Stimulated activated CD4-positive, alpha-beta T cell treated with anti-CD3 and anti-CD28 coated beads, Interleukin-12 subunit alpha, Interleukin-12 subunit beta, amount 100 ng/mL, for 4 hours (primary cell): Measurements from ENCODE around the gene MARCHF9.
"Not testable (repeated sequence)": the region's sequence is repeated elsewhere in the genome, so short reads cannot be mapped to it uniquely, and the experiment has no call there.

ENCODE experiments used
- DNase-seq: peaks from one replicate; pipeline ENCODE4 v3.0.0-alpha.2; 2020

The MARCHF9 gene

DNA sequence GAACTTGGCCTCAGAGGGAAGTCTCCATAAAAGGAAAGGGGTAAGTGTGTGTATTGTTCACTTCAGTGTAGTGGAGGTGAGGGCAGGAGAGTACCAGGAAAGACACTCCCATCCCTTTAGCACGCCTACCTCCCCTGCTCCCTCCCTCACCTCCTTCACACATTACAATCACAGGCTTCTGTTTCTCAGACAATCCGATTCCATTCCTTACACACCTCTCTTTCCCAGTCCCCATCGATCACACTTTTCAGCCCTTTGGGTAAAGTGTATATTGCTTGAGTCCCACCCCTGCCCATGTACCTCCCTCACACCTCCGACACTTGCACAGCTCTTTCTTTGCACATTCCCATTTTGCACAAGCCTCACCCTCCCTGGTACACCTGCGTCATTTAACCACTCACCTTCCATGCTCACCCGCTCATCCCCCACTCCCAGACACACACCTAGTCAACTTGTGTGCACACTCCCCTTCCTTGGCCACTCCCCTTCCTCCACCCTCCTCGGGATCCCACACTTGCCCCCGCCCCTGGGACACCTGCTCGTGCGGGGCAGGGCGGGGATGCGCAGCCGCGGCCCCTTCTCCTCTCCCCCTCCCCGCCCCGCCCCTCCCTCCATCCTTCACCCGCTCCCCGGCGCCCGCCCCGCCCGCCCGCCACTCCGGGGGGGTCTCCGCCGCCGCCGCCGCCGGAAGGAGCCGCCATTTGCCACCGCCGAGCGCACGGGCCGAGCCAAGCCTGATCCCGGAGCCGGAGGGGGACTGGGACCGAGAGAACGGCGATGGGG is at the start of gene MARCHF9:
Gene MARCHF9 (plus strand): TSS at position 693 of the 783 bp plus-strand sequence. CDS start 426 bp downstream, outside the sequence.
- DNase-seq = peak; percentile 83

DNA sequence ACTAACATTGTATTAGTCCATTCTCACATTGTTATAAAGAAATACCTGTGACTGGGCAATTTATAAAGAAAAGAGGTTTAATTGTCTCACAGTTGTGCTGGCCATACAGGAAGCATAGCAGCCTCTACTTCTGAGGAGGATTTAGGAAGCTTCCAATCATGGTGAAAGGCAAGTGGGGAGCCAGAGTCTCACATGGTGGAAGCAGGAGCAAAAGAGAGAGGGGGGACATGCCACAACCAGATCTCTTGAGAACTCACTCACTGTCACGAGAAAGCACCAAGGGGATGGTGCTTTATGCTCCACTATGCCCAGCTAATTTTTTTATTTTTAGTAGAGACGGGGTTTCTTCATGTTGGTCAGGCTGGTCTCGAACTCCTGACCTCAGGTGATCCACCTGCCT is 47.7 kb upstream of the MARCHF9 start:
- no peak for DNase-seq

GRCh38 chr12:57708296-57708695 is 46.6 kb upstream of the MARCHF9 start:
- DNase-seq = no peak

DNA sequence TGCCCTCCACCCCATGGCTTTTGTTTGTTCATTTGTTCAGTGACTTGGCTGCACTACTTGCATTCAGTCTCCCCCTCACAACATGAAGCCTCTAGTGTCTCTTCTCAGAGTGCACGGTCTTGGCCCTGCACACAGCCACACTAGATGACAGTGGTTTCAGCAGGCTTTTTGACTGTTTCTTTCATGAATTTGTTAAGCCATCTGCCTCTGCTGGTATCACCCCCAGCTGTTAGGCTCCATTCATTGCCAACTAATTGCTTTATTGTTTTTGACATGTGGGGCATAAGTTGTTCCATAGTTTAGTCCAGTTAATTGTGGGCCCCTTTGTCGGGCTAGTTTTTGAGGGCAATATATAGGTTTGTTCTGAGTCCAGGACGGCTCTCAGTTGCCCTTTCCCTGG is 42.2 kb upstream of the MARCHF9 start:
- no peak for DNase-seq

GRCh38 chr12:57713209-57713608 is 41.7 kb upstream of the MARCHF9 start:
- no peak for DNase-seq

- DNase-seq = not testable (repeated sequence)
These were observed 39.7 kb upstream of the MARCHF9 start for GRCh38 chr12:57715036-57715748.

GRCh38 chr12:57715786-57716185 is 39.1 kb upstream of the MARCHF9 start:
- DNase-seq = no peak

DNA sequence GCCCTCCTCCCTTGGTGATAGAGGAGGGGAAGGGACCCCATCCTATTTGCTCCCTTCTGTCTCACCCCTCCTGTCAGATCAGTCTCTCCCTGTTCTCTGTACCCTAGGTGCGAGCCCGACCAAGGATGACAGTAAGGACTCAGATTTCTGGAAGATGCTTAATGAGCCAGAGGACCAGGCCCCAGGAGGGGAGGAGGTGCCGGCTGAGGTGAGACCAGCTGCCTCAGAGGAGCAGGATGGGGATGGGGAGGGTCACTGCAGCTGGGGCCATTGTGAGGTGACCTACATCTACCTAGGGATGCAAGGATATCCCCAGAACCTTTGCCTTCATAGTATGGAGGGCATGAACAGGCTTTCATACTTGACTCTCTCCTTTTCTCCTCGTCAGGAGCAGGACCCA is 38.6 kb upstream of the MARCHF9 start:
- DNase-seq = no peak

DNA sequence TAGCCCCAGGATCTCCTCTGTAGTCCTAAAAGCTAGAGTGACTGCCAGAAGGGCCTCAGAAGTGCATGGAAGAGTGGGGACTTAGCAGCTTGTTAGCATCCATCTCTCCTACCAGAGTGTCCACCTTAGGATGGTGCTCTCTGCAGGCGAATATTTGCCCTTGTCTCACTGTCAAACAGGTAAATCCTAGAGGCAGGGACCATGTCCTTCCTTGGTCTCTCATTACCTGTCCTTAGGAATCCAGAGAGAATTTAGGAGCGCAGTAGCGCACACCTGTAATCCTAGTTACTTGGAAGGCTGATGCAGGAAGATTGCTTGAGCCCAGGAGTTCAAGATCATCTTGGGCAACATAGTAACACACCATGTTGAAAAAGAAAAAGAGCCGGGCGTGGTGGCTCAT is 37.8 kb upstream of the MARCHF9 start:
- no peak for DNase-seq

GRCh38 chr12:57717846-57718640 is 36.9 kb upstream of the MARCHF9 start:
- DNase-seq = no peak

DNA sequence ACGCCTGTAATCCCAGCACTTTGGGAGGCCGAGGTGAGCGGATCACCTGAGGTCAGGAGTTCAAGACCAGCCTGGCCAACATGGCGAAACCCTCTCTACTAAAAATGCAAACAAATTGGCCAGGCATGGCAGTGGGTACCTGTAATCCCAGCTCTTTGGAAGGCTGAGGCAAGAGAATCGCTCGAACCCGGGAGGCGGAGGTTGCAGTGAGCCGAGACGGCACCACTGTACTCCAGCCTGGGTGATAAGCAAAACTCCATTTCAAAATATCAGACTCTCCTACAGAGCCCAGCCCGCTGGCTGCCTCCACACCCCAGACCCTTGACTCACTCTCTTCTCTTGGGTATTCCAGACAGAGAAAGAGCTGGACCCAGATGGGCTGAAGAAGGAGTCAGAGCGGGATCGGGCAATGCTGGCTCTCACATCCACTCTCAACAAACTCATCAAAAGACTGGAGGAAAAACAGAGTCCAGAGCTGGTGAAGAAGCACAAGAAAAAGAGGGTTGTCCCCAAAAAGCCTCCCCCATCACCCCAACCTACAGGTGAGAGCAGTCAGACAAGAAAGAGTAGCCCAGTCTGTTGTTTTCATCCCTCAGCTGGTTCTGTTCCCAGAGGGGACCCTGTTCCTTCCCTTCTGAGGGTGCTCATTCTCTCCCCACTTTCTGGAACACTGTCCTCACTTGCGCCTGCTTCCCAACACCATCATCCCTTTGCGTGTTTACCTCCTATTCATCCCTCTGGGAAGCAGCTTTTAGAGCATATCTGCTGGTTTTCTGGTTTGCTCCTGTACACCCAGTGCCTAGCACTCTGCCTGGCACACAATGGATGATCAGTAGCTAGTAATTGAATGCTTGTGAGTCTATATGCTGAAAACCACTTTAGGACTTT is 36.0 kb upstream of the MARCHF9 start:
- no peak for DNase-seq

DNA sequence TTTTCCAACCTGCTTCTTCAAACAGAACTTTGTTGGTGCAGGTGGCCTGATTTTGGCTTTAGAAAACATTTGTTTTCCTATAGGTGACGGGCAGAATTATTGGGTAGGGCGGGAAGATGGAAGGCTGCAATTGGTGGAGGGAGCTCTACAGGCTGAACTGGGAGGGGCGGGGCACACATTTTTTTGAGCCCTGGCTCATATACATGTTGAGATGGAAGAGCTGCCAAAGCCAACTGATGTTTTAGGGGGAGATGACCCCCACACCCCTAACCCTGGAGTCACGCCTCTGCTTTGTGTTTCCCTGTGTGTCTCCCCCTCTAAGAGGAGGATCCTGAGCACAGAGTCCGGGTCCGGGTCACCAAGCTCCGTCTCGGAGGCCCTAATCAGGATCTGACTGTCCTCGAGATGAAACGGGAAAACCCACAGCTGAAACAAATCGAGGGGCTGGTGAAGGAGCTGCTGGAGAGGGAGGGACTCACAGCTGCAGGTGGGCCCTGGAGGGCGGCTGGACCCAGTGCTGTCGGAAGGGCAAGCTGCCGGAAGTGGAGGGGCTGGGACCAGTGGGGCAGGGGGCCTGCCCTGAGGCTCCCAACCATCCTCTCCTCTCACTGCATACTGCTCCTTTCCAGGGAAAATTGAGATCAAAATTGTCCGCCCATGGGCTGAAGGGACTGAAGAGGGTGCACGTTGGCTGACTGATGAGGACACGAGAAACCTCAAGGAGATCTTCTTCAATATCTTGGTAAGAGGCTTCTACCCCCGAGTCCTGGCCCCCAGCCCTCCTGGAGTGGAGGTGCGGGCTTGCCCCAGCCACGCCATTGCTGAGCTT is 34.9 kb upstream of the MARCHF9 start:
- no peak for DNase-seq

DNA sequence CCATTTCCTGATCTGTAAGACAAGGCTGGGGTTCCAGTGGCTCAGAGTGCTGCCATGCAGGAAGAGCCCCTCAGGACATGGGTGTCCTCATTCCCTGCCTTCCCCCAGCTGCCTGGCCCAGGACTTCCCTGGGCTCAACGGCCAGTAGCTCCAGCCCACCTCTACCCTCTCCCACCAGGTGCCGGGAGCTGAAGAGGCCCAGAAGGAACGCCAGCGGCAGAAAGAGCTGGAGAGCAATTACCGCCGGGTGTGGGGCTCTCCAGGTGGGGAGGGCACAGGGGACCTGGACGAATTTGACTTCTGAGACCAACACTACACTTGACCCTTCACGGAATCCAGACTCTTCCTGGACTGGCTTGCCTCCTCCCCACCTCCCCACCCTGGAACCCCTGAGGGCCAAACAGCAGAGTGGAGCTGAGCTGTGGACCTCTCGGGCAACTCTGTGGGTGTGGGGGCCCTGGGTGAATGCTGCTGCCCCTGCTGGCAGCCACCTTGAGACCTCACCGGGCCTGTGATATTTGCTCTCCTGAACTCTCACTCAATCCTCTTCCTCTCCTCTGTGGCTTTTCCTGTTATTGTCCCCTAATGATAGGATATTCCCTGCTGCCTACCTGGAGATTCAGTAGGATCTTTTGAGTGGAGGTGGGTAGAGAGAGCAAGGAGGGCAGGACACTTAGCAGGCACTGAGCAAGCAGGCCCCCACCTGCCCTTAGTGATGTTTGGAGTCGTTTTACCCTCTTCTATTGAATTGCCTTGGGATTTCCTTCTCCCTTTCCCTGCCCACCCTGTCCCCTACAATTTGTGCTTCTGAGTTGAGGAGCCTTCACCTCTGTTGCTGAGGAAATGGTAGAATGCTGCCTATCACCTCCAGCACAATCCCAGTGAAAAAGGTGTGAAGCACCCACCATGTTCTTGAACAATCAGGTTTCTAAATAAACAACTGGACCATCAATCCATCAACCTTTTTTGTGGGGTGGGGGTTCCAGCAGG is 34.0 kb upstream of the MARCHF9 start:
- DNase-seq = no peak

DNA sequence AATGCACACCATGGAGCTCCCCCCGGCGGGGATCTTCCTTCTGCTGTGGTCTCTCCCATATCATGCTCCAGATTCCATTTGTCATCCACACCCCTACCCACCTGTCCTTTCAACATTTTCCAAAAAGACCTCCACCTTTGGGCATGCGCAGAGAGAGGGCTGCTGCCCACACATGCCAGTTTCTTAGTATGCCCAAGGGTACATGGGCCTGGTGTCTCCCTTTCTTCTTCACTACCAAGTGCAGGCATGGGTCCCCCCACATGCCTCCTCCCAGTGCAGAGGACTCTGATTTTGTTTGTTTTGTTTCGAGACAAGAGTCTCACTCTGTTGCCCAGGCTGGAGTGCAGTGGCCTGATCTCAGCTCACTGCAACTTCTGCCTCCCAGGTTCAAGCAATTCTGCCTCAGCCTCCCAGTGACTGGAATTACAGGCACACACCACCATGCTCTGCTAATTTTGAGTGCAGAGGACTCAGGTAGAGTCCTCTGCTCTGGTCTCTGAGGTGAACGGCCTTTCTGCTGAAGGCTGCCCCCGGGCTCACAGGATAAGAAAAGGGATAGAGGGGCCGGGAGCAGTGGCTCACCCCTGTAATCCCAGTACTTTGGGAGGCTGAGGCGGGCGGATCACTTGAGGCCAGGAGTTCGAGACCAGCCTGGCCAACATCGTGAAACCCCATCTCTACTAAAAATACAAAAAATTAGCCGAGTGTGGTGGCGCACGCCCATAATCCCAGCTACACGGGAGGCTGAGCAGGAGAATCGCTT is 32.9 kb upstream of the MARCHF9 start:
- DNase-seq = not testable (repeated sequence)

DNA sequence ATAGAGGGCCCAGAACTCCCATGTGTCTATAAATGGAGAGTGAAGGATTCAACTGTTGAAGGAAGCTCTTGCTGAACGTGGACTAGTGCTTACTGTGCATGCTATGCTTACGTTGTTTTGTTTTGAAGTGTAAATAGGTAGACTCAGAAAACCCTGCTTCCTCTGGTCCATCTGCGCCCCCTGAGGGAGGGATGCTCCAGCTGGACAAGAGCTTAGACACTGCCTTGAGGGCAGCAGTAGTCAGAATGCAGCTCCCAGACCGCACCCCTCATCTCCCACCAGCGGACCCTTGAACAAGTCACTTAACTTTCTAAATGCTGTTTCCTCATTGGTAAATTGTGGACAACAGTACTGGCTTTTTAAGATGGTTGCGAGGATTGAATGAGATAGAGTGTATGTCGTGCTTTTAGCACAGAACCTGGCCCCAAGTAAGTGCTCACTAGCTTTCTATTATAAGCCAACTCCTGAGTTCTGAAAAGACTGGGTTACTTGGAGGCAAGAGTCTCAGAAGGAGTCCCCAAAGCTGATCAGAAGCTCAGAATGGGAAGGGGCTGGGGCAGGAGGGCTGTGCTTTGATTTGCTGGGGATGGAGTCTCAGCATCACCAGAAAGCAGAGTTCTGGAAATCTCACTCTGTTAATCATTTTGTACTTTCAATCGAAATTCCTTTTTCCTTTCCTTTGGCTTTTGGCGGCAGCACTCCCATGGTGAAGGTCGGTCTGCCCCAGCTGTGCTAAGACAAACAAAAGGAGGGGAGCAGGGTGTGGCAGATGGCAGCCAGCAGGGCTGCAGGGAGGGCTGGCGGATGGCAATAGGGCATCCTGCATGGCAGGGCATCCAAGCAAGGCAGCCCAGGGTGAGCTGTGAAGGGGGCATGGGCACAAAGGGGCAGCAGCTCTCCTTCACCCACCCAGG is 31.9 kb upstream of the MARCHF9 start:
- no peak for DNase-seq

DNA sequence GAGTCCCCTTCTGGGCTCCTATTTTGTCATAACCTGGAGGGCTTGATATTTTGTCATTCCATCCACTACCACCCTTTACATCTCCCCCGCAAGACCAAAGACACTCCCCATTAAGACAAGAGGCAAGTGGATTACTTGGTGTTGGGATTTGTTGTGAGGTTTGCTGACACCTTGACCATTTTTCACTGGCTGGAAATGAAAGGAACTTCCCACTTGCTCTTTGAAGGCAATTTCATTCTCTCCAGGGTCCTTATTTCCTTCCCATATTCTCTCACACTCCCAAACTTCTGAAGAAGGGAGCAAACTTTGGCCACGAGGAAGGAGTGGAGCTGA is 31.3 kb upstream of the MARCHF9 start:
- DNase-seq = no peak

- DNase-seq = no peak
These were observed 30.6 kb upstream of the MARCHF9 start for GRCh38 chr12:57724003-57724935.
